HepG2 (cell line): ENCODE data around the gene ATRN. TPM values are rescaled to one million over a fixed set of nuclear protein-coding genes. Genes with fewer than 3 reads are reported as not detected.

Source experiments
- ADNP ChIP-seq: sonication (generic); formaldehyde crosslinking; IDR thresholded peaks from 2 replicates; pipeline ENCODE4 v1.4.0; 2020; ENCODE audit warnings: missing genetic modification reagents
- GRHL1 ChIP-seq: sonication (generic); formaldehyde crosslinking; conservative IDR thresholded peaks from 2 replicates; pipeline ENCODE4 v1.8.0; 2022; ENCODE audit warnings: missing genetic modification reagents
- HES4 ChIP-seq: sonication (generic); formaldehyde crosslinking; IDR thresholded peaks from 2 replicates; pipeline ENCODE4 v1.9.0; 2021; ENCODE audit warnings: mild to moderate bottlenecking, missing genetic modification reagents, borderline replicate concordance
- KDM1A ChIP-seq: IDR thresholded peaks from 2 replicates; pipeline ENCODE4 v1.6.1; 2016; ENCODE audit warnings: missing compliant biosample characterization
- KDM3A ChIP-seq: IDR thresholded peaks from 2 replicates; pipeline ENCODE4 v1.6.1; 2018; ENCODE audit warnings: low read depth, missing compliant biosample characterization
- KLF15 ChIP-seq: sonication (generic); formaldehyde crosslinking; IDR thresholded peaks from 2 replicates; pipeline ENCODE4 v1.8.1; 2023; ENCODE audit warnings: borderline replicate concordance, mild to moderate bottlenecking, inconsistent platforms, missing genetic modification reagents, mixed read lengths
- REXO4 ChIP-seq: sonication (generic); formaldehyde crosslinking; IDR thresholded peaks from 2 replicates; pipeline ENCODE4 v1.8.0; 2022; ENCODE audit warnings: missing genetic modification reagents, mild to moderate bottlenecking, borderline replicate concordance
- THAP9 ChIP-seq: sonication (generic); formaldehyde crosslinking; IDR thresholded peaks from 2 replicates; pipeline ENCODE4; 2020; ENCODE audit warnings: missing genetic modification reagents, mild to moderate bottlenecking, borderline replicate concordance
- ZBTB4 ChIP-seq: sonication (generic); formaldehyde crosslinking; IDR thresholded peaks from 2 replicates; pipeline ENCODE4 v1.4.0; 2020; ENCODE audit warnings: missing genetic modification reagents, mild to moderate bottlenecking, borderline replicate concordance
- ZNF232 ChIP-seq: sonication (generic); formaldehyde crosslinking; IDR thresholded peaks from 2 replicates; pipeline ENCODE4 v1.4.0; 2020; ENCODE audit warnings: missing genetic modification reagents, borderline replicate concordance
- ZNF263 ChIP-seq: sonication (generic); formaldehyde crosslinking; IDR thresholded peaks from 2 replicates; pipeline ENCODE4 v1.4.0; 2020; ENCODE audit warnings: missing genetic modification reagents
- ZNF367 ChIP-seq: sonication (generic); formaldehyde crosslinking; IDR thresholded peaks from 2 replicates; pipeline ENCODE4 v1.4.0; 2020; ENCODE audit warnings: missing genetic modification reagents, borderline replicate concordance
- ZNF44 ChIP-seq: sonication (generic); formaldehyde crosslinking; IDR thresholded peaks from 2 replicates; pipeline ENCODE4 v1.5.1; 2020; ENCODE audit warnings: mild to moderate bottlenecking, missing genetic modification reagents
- ZNF780A ChIP-seq: sonication (generic); formaldehyde crosslinking; IDR thresholded peaks from 2 replicates; pipeline ENCODE4 v1.8.0; 2022; ENCODE audit warnings: mild to moderate bottlenecking, missing genetic modification reagents, moderate library complexity
- ZSCAN25 ChIP-seq: sonication (generic); formaldehyde crosslinking; IDR thresholded peaks from 2 replicates; pipeline ENCODE4 v1.8.0; 2022; ENCODE audit warnings: mild to moderate bottlenecking, missing genetic modification reagents
- polyA plus RNA-seq, 8 experiments: library from polyadenylated mRNA; depleted of rRNA in 3 of 8; stranded (reverse) in 7 of 8; unstranded in 1 of 8; fragments of >200 nt; fragmentation: Illumina TruSeq in 4 of 8; extraction: Trizol in 4 of 8; gene quantifications; 2 replicates each; pipeline versions ENCODE4 v1.2.1 to v1.2.3, GENCODE V29; 2011 to 2016; ENCODE audit warnings: low read depth in 4 of 8, missing spikeins in 1 of 8, mixed read lengths in 1 of 8; ENCODE audit not compliant: insufficient read depth in 1 of 8
- total RNA-seq, 5 experiments: library from RNA; depleted of rRNA; stranded (reverse); fragments of >200 nt; fragmentation: Illumina TruSeq; extraction: Trizol; gene quantifications; 2 replicates each; pipeline ENCODE4 v1.2.3, GENCODE V29; 2016; ENCODE audit warnings: low read depth in 1 of 5
- TF ChIP-seq, protein P1 (sequence below): sonication (generic); formaldehyde crosslinking; IDR thresholded peaks from 2 replicates; pipeline ENCODE4 v1.5.1; 2020; ENCODE audit warnings: missing genetic modification reagents, mild to moderate bottlenecking, borderline replicate concordance
- TF ChIP-seq, protein P2 (sequence below): sonication (generic); formaldehyde crosslinking; IDR thresholded peaks from 2 replicates; pipeline ENCODE4 v1.5.1; 2020; ENCODE audit warnings: mild to moderate bottlenecking, missing genetic modification reagents, moderate library complexity

ATRN gene
- total and polyA plus RNA-seq, 2 of the 13 experiments (the other 11 are each of a cell fraction or from before 2014, with no cell fraction given) = 44.2 to 81.1 TPM

GRCh38 chr20:3658716-3659491 is 188.1 kb downstream of the ATRN start (continued):
- TF ChIP-seq ZBTB4 = peak; percentile 41; the same call in 1 of the 2 replicates
- TF ChIP-seq ZNF44 (CRISPR knock-in tag) = 0 out of 2 replicates have a peak, but pooled peaks have one; percentile 83
- 0 out of 2 replicates have a peak, but pooled peaks have one; percentile 14 for TF ChIP-seq THAP9 (CRISPR knock-in tag)
- TF ChIP-seq ZSCAN25 (CRISPR knock-in tag) = peak; percentile 78
- no peak for TF ChIP-seq GRHL1 (CRISPR knock-in tag)
- no peak for TF ChIP-seq KDM1A (CRISPR knock-in tag)
- TF ChIP-seq ZNF780A = no peak
- TF ChIP-seq, protein P1, sequence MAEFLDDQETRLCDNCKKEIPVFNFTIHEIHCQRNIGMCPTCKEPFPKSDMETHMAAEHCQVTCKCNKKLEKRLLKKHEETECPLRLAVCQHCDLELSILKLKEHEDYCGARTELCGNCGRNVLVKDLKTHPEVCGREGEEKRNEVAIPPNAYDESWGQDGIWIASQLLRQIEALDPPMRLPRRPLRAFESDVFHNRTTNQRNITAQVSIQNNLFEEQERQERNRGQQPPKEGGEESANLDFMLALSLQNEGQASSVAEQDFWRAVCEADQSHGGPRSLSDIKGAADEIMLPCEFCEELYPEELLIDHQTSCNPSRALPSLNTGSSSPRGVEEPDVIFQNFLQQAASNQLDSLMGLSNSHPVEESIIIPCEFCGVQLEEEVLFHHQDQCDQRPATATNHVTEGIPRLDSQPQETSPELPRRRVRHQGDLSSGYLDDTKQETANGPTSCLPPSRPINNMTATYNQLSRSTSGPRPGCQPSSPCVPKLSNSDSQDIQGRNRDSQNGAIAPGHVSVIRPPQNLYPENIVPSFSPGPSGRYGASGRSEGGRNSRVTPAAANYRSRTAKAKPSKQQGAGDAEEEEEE (CRISPR knock-in tag) = no peak
- TF ChIP-seq, protein P2, sequence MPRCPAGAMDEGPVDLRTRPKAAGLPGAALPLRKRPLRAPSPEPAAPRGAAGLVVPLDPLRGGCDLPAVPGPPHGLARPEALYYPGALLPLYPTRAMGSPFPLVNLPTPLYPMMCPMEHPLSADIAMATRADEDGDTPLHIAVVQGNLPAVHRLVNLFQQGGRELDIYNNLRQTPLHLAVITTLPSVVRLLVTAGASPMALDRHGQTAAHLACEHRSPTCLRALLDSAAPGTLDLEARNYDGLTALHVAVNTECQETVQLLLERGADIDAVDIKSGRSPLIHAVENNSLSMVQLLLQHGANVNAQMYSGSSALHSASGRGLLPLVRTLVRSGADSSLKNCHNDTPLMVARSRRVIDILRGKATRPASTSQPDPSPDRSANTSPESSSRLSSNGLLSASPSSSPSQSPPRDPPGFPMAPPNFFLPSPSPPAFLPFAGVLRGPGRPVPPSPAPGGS = no peak; the same call in none of the 2 replicates
- no peak for TF ChIP-seq KDM3A (CRISPR knock-in tag)
- no peak for TF ChIP-seq HES4 (CRISPR knock-in tag)
- TF ChIP-seq ZNF232 (CRISPR knock-in tag) = 0 out of 2 replicates have a peak, but pooled peaks have one; percentile 29
- no peak for TF ChIP-seq KLF15
- no peak for TF ChIP-seq ADNP (CRISPR knock-in tag)
- TF ChIP-seq ZNF367 = no peak
- TF ChIP-seq ZNF263 (CRISPR knock-in tag) = no peak
- no peak for TF ChIP-seq REXO4 (CRISPR knock-in tag)
